ENCODE results near the gene SHTN1.

SHTN1 gene, protein sequence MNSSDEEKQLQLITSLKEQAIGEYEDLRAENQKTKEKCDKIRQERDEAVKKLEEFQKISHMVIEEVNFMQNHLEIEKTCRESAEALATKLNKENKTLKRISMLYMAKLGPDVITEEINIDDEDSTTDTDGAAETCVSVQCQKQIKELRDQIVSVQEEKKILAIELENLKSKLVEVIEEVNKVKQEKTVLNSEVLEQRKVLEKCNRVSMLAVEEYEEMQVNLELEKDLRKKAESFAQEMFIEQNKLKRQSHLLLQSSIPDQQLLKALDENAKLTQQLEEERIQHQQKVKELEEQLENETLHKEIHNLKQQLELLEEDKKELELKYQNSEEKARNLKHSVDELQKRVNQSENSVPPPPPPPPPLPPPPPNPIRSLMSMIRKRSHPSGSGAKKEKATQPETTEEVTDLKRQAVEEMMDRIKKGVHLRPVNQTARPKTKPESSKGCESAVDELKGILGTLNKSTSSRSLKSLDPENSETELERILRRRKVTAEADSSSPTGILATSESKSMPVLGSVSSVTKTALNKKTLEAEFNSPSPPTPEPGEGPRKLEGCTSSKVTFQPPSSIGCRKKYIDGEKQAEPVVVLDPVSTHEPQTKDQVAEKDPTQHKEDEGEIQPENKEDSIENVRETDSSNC

DNA sequence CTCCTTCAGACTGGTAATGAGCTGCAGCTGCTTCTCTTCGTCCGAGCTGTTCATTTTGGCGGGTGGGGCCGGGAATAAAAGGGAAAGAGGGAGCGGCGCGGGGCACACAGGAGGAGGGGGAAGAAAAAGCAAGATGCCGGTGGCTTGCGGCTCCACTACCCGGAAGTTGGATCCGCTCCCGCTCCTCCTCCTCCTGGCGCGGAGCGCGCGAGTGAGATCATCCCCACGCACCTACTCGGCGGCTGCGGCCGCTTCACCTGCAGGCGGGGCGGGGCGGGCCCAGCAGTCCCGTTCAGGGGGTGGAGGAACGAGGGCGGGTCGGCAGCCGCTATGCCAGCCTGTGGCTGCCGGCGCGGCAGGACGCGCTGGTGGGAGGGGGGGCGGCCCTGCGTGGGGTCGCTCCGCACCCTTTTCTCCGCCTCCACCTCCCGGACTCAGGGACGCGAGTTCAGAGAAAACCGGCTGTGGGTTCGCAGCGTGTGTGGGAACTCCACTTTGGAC is at the start of gene SHTN1:
SHTN1 (minus strand) TSS at position 162 of the 501 bp plus-strand sequence; CDS start at position 54, 108 bp downstream.
- peak; percentile 30 for DNase-seq

DNA sequence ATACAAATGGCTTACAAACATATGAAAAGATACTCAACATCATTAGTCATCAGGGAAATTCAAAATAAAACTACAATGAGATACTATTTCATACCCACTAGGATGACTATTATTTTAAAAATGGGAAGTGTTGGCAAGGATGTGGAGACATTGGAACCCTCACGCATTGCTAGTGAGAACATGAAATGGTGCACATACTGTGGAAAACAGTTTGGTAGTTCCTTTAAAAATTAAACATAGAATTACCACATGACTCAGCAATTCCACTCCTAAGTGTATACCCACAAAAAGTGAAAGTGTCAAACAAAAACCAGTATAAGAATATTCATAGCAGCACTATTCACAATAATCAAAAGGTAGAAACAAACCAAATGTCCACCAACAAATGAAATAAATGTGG is 48.5 kb upstream of the SHTN1 start:
- DNase-seq: no peak

DNA sequence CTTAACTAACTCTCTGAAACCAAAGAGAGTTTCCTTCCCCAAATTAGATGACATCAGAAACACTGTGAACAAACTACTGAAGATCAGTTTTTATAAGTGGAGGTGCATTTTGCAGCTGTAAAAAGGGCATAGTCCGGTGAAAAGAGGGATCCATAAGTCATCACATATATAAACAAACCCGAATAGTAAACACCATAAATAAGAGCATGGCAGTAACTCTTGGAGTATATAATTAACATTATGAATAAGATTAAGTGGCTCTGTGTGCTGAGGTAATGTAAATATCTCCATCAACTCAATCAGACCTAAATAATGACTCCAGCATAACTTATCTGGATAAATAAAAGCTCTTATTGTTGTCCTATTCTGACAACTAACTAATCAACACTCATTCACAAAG is 43.0 kb upstream of the SHTN1 start:
- DNase-seq: no peak

GRCh38 chr10:117016266-117016665 is 11.3 kb upstream of the SHTN1 start:
- no peak for DNase-seq

- DNase-seq: no peak
Measured at GRCh38 chr10:117014835-117015234, 9.8 kb upstream of the SHTN1 start.

- DNase-seq: no peak
Measured at GRCh38 chr10:117007080-117007479, 2.1 kb upstream of the SHTN1 start.

DNA sequence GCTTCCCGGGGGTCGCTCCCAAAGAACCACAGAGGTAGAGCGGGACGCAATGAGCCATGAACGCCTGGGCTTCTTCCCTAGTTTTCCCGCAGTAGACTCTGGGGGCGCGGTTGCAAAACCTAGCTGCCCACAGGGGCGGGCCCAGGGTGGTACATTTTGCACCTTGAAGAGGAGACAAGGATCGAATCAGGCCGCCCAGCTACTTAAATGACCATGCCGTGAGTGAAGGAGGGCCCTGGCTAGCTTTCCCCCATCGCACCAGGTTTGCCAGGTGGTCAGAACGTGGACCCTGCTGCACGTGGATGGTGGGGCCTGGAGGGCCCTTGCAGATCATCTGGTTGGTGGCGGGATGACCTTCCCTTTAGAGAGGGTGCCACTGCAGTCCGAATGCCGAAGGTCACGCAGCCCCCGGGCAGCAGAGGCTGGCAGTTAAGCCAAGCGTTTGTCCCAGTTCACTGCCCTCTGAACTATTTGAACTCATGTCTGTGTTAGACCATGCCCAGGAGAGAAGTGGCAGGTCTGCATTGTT is 604 bp upstream of the SHTN1 start:
- DNase-seq: no peak

DNA sequence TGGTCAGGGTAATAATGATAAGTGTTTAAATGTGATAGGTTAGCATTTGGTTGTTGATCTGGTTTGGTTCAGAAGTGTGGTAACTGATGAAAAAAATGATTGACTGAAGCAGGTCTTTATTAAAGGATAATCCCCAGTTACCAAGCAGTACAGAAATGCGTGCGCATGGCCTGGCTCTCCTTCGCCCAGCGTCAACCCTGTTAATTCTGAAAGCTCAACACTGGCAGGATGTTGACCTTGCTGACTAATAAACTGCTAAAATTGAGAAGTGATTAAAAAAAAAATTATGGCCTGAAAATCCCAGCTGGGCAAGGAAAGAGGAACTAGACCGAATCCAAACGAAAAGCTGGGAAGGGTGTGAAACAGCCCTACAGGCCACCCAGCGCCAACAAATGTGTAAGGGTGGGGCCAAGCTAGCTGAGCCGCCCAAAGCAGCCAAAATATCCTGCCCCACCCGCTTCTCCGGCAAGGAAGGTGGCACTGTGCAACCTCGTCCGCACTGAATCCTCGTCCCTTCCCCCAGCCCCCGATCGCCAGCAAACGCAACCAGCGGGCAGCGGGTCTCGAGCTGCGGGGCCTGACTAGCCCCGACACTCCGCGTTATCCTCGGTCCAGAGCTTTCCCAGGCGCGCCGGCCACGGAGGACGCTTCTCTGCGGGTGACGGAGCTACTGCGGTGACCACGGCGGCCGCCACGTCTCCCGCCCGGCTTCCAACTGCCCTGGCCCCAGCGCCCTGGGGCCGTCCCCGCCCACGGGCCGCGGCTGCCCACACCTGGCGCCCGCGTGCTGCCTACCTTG is 561 bp downstream of the SHTN1 start:
- DNase-seq: no peak

DNA sequence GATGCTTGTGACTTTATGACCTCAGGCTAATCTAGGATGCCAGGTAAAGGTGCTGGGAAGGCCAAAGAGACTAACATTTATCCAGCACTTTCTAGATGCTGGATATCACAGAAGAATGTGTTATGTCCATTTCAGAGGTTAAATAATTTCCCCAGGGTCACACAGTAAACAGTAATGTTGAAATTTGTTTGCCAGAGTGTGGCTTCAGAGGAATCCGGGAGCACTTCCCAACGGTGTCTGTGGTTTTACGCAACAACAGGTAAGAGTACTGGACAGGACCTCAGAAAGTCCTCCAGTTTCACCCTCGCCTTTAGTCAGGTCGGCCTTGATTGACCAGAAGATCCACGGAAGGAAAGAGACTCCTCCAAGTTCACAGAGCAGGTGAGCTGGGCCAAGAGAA is 1.7 kb downstream of the SHTN1 start:
- DNase-seq: no peak

- no peak for DNase-seq
Measured at GRCh38 chr10:117002206-117002605, 2.8 kb downstream of the SHTN1 start.

GRCh38 chr10:117001144-117001543 is 3.8 kb downstream of the SHTN1 start:
- no peak for DNase-seq

DNA sequence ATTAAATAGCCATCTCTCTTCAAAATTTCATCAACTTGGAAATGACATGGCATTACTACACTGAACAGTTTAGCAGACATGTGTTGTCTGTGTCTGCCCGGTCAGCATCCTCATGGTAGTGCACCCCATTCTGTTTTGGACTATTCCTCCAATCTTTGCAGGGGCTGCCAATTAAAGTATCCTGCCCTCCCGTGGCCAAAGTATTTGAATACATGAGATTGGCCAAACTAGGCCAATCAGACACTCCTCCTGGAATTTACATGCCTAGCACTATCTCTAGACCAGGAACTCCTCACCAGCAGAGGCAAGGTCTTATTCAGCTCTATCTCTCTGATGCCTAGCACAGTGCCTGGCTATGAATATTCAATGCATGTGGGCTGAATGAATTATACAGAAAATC is 4.4 kb downstream of the SHTN1 start:
- DNase-seq: no peak

GRCh38 chr10:116998172-116998571 is 6.8 kb downstream of the SHTN1 start:
- no peak for DNase-seq

- DNase-seq: no peak
Measured at GRCh38 chr10:116997015-116997414, 8.0 kb downstream of the SHTN1 start.

GRCh38 chr10:116995648-116996047 is 9.3 kb downstream of the SHTN1 start:
- DNase-seq: no peak

DNA sequence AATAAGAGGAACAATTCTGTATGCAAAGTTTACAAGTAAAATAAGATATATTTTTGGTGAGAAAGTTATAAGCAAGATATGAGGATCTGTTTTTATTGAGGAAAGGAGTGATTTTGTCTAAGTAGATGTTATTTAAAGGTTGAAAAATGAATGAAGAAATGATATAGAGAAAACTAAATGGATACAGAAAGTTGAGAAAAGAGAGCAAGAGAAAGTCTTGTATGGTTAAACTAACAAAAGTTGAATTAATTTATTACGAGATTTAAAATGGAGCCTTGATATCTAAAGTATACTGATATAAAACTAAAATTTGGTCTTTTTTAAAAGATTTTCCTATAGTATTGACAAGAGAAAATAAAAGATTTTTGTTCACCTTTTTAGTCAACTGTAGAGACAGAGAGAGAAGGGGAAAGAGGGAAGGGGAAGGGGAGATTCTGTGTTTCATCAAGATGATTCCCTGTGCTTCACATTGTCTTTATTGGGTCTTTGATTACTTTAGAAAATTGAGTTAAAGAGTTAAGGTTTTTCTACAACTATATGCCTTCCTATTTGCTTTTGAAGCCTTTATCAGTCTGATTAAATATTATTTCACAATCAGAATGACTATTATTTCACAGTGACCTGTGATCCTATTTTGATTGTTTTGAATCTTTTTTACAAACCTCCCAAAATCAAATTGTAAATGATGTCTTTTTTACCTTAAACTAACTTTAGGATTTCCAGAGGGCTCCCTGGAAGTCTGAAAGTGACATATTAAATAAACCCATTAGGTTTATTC is 10.7 kb downstream of the SHTN1 start:
- DNase-seq: no peak

- no peak for DNase-seq
Measured at GRCh38 chr10:116993610-116994009, 11.4 kb downstream of the SHTN1 start.

- DNase-seq: no peak
Measured at GRCh38 chr10:116992183-116992582, 12.8 kb downstream of the SHTN1 start.

DNA sequence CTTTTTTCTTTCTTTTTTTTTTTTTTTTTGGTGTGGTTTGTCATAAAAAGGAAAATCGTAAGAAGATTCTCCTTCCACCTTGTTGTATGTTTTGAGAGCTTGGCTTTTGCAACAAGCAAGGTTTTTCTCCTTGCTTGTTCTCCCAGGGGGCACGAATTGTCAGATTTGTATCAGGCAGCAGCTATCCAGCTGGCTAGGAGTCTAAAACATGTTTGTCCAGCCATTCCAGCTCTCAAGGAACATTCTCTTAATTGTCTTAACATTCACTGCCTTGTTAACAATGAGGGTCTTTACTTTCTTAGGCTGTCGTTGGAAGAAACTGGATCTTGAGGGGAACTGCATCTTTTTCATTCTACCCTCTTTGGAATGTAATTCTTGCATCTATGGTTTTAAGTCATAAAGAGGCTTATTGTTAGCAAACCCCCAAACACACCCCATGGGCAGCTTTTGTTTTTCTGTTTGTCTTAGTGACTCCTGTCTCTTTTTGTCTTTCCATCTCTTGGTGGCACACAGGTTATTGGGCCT is 14.6 kb downstream of the SHTN1 start:
- DNase-seq: no peak

- DNase-seq: no peak
Measured at GRCh38 chr10:116989439-116989838, 15.5 kb downstream of the SHTN1 start.

- DNase-seq: no peak
Measured at GRCh38 chr10:116988311-116988710, 16.7 kb downstream of the SHTN1 start.

DNA sequence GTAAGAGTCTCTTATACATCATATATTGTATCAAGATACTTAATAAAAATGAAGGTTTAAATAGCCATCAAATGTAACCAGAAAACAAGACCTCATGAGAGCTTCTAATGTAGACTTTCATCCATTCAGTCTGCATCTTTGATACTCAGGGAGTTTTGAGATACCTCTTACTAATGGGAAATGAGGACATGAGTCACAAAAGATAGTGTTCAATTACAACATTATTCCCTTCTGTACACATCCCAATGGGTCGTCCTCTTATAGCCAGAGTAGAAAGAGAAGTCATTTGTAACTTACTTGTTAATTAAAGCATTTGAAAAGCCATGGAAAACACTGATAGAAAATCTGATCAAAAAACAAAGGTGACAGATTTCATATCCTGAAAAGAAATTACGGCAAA is 19.4 kb downstream of the SHTN1 start:
- no peak for DNase-seq
